Aortic smooth muscle cell (primary cell): ENCODE measurements around the gene GSC2. TPM values are rescaled to one million over a fixed set of nuclear protein-coding genes. Genes with fewer than 3 reads are reported as not detected.

Experiments used
- total RNA-seq: library from RNA; depleted of rRNA; stranded (reverse); fragments of >200 nt; gene quantifications from 2 replicates; pipeline ENCODE4 v1.2.3, GENCODE V29; 2014

GSC2 gene, protein sequence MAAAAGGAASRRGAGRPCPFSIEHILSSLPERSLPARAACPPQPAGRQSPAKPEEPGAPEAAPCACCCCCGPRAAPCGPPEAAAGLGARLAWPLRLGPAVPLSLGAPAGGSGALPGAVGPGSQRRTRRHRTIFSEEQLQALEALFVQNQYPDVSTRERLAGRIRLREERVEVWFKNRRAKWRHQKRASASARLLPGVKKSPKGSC
- not detected in 2 replicates for total RNA-seq

GRCh38 chr22:19149991-19150390, at the start of gene GSC2:
GSC2 (minus strand) TSS chr22:19150292; CDS start chr22:19150283, 9 bp downstream.

DNA sequence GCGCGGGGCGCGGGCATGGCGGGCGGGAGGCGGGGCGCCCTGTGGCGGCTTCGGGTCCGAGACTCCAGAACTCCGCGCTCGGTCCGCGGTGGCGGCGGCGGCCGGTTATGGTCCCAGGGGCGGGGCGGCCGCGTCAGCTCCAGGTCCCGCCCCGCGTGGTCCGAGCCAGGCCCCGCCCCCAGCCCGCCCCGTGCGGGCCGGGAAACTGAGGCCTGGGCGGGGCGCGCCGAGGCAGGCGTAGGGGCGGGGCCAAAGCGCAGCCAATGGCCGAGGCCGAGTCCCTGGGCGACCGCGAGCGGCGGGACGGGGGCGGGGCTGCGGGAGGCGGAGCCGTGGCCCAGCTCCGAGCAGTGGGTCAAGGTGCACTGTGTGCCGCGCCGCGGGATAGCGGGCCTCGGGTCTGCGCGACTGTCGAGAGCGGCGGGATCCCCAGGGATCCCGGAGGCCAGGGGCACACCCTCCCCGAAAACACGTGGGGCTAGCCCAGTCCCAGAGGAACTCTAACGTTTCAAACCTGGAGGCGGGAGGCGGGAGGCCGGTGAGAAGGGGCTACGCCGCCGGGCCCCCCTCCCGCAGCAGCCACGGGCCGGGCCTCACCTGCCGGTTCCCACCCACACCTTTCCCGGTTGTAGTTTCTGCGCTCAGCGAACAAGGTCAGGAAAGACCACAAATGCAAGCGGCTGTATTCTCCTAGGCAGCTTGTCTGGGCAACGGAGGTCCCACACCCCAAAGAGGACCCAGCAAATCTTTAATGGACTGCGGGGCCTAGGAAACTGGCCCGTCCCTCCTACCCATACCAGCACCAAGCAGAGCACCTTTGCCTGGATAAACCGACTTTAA, 28.8 kb upstream of the GSC2 start, which contains the start of gene SLC25A1:
TSS of gene SLC25A1 (minus strand) at position 80 of the 840 bp plus-strand sequence. CDS start at position 17, 63 bp downstream.

DNA sequence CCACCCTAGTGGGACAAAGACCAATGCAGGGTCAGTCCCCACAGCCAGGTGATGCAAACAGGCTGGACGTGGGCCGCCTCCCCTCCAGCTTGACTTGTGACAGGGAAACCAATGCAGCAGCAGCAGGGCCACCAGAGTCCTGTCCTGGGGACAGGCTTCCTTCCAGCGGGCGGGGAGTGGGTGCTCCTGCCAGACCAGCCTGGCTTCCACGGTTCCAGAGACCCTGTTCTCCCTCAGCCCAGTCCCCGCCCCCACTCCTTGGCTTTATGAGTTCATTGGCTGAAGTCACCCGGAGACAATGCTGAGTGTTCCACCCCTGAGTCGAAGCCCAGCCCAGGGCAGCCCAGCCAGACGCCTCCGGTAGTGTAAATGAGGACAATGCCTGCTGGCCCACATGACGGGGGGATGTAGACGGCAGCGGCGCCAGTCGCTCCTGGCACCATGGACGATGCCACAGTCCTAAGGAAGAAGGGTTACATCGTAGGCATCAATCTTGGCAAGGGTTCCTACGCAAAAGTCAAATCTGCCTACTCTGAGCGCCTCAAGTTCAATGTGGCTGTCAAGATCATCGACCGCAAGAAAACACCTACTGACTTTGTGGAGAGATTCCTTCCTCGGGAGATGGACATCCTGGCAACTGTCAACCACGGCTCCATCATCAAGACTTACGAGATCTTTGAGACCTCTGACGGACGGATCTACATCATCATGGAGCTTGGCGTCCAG, 19.0 kb downstream of the GSC2 start, which contains the start of gene TSSK2:
TSS of gene TSSK2 (plus strand) at position 350 of the 726 bp plus-strand sequence. CDS start at position 442, 92 bp downstream.

DNA sequence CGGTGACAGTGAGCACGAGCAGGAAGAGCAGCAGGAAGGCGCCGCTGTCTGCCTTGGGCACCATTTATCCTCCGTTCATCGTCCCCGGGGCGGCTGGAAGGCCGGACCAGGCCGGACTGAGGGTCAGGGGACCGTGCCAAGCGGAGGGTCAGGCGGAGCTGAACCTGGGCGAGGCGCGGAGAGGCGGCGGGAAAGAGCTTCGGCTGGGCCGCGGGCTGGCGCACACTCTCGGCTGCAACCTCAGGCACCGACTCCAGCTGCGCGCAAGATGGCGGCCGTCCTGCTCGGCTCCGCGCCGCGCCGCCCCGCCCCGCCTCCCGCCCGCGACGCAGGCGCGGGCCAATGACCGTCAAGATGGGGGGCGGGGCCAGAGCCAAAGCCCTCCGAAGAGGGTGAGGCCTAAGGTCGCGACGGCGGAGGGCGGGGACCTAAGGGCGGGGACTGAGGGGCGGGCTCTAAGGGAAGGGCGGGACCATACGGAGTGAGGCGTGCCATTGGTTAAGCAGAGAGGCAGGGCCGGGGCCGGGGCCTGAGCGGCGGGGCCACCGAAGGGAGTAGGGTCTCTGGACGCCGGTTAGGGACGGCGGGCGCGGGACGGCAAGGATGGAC, 27.8 kb downstream of the GSC2 start, which contains the start of gene DGCR2:
TSS of gene DGCR2 (minus strand) at position 270 of the 609 bp plus-strand sequence. CDS start at position 64, 206 bp downstream.

Other genes with a start within 250 kb of the GSC2 start
- gene DGCR6, start 244.0 kb downstream of the GSC2 start, total RNA-seq: 0.19 and 0.40 TPM in 2 replicates
- 0.06 TPM in 1 of 2 replicates, not detected in the other for gene PRODH, start 214.0 kb downstream of the GSC2 start, total RNA-seq
- gene DGCR2, start 27.9 kb downstream of the GSC2 start, total RNA-seq: 30.1 and 32.1 TPM in 2 replicates
- gene TSSK2, start 19.0 kb downstream of the GSC2 start, total RNA-seq: not detected in 2 replicates
- 6.2 and 6.3 TPM in 2 replicates for gene ESS2, start 5.6 kb downstream of the GSC2 start, total RNA-seq
- 82.3 and 100 TPM in 2 replicates for gene SLC25A1, start 28.4 kb upstream of the GSC2 start, total RNA-seq
- gene CLTCL1, start 141.4 kb upstream of the GSC2 start, total RNA-seq: 3.7 and 5.1 TPM in 2 replicates